ENCODE data around the gene MR1.

- TF ChIP-seq CTCF (IDR thresholded peaks at IDR 0.05) = no peak
- no peak for TF ChIP-seq POLR2A (IDR thresholded peaks at IDR 0.05)
- TF ChIP-seq EP300 (IDR thresholded peaks at IDR 0.05; ENCODE audit: low read depth) = no peak
- TF ChIP-seq POLR2AphosphoS5 (IDR thresholded peaks at IDR 0.05) = no peak
Observed at GRCh38 chr1:181059435-181059834, 25.7 kb downstream of the MR1 start.
